ENCODE results near the gene ITGAL.
"Not testable (repeated sequence)": the region's sequence is repeated elsewhere in the genome, so short reads cannot be mapped to it uniquely, and the experiment has no call there.

The ITGAL gene

DNA sequence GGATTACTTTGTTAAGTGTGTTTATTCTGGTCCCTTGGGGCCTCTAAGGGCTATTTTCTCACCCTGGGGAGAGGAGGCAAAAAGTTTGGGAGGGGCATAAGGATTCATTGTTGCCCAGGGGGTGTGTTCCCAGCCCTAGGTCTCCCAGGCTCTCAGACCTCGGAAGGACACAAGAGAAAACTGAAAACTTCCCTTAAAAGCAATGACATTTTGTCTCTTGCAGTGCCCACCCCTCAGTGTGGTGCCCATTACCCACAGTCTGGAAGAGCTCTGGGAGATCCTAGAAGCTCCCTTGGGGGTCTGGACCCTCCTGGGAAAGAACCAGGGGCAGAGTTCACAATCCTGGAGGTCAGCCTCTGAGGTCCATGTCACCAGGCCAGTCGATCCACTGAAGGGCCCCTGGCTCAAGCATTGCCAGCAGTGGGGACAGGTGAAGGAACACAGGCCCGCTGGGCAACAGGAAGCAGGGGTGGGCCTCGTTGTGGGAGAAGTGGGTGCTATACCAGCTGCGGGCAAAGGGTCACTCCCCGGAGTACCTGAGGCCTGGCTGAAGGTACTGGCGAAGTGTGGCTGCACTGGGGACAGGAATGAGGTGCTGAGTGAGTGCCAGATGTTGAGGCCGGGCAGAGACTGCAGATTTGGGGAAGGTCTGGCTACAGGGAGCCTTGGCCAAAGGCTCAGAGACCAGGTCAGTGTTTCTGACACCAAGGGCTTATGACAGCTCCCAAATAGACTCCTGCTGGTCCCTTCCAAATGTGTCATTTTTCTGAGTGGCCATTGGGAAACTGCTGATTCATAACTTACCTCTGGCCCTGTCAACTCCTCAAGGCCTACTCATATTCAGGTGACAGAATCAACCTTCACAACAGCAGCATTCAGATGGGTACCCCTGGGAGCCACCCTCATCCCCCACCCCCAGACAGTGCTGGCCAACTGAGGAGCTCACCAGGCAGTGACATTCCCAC is 66.7 kb downstream of the ITGAL start:
- DNase-seq = no peak
- Histone ChIP-seq H4K20me1 (ENCODE audit: insufficient read depth, low read length) (no peaks in the 10 kb centered on the region), H3K27me3 (replicated peaks; ENCODE audit: insufficient read depth, low read length) (no peaks in the 10 kb centered on the region), H3K4me3 (ENCODE audit: low read length) (no peak overlapping the region), H3K9ac (ENCODE audit: low read length) (no peak overlapping the region), H2AFZ (ENCODE audit: low read length) (no peak overlapping the region), H3K4me1 (ENCODE audit: low read length) (peaks cover 6% of the 10 kb centered on the region; the same call in 1 of the 2 replicates), H3K9me2 (replicated peaks; ENCODE audit: insufficient read depth, low read length) (no peaks in the 10 kb centered on the region), H3K4me2 (ENCODE audit: low read depth, low read length) (no peak overlapping the region), H3K79me2 (ENCODE audit: low read length) (peaks cover 11% of the 10 kb centered on the region), H3F3A (ENCODE audit: insufficient read depth, low read length) (no peaks in the 10 kb centered on the region), H3K27ac (ENCODE audit: low read length) (no peak overlapping the region), H3K9me3 (replicated peaks; ENCODE audit: insufficient read depth, low read length) (no peaks in the 10 kb centered on the region), H3K36me3 (replicated peaks; ENCODE audit: insufficient read depth, low read length) (no peaks in the 10 kb centered on the region)
- TF ChIP-seq EZH2 (optimal IDR thresholded peaks at IDR 0.05; ENCODE audit: low read depth, low read length) = no peak
- no peak for TF ChIP-seq EZH2phosphoT487 (IDR thresholded peaks at IDR 0.05; ENCODE audit: low read length)
- TF ChIP-seq, protein P1, sequence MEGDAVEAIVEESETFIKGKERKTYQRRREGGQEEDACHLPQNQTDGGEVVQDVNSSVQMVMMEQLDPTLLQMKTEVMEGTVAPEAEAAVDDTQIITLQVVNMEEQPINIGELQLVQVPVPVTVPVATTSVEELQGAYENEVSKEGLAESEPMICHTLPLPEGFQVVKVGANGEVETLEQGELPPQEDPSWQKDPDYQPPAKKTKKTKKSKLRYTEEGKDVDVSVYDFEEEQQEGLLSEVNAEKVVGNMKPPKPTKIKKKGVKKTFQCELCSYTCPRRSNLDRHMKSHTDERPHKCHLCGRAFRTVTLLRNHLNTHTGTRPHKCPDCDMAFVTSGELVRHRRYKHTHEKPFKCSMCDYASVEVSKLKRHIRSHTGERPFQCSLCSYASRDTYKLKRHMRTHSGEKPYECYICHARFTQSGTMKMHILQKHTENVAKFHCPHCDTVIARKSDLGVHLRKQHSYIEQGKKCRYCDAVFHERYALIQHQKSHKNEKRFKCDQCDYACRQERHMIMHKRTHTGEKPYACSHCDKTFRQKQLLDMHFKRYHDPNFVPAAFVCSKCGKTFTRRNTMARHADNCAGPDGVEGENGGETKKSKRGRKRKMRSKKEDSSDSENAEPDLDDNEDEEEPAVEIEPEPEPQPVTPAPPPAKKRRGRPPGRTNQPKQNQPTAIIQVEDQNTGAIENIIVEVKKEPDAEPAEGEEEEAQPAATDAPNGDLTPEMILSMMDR (IDR thresholded peaks at IDR 0.05; ENCODE audit: low read length) = no peak

DNA sequence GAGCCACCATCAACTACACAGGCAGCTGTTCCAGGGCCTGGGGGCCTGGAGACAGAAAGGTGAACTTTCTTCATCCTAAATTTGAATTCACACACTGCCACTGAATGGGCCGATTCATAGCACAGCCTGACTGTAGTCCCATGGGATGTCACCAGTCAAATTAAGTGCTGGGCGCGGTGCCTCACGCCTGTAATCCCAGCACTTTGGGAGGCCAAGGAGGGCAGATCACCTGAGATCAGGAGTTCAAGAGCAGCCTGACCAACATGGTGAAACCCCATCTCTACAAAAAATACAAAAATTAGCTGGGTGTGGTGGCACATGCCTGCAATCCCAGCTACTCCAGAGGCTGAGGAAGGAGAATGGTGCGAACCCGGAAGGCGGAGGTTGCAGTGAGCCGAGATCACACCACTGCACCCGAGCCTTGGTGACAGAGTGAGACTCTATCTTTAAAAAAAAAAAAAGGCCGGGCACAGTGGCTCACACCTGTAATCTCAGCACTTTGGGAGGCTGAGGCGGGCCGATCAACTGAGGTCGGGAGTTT is 67.5 kb downstream of the ITGAL start:
- H3K4me1 ChIP-seq (ENCODE audit: low read length); H3K27me3 ChIP-seq (replicated peaks; ENCODE audit: insufficient read depth, low read length); H3F3A ChIP-seq (ENCODE audit: insufficient read depth, low read length); H3K9me2 ChIP-seq (replicated peaks; ENCODE audit: insufficient read depth, low read length); H4K20me1 ChIP-seq (ENCODE audit: insufficient read depth, low read length); H3K36me3 ChIP-seq (replicated peaks; ENCODE audit: insufficient read depth, low read length); DNase-seq; H3K9me3 ChIP-seq (replicated peaks; ENCODE audit: insufficient read depth, low read length); H3K4me3 ChIP-seq (ENCODE audit: low read length); H3K9ac ChIP-seq (ENCODE audit: low read length); H3K27ac ChIP-seq (ENCODE audit: low read length); H3K4me2 ChIP-seq (ENCODE audit: low read depth, low read length); H2AFZ ChIP-seq (ENCODE audit: low read length): not testable (repeated sequence)
- peaks cover 10% of the 10 kb centered on the region for H3K79me2 ChIP-seq (ENCODE audit: low read length)

DNA sequence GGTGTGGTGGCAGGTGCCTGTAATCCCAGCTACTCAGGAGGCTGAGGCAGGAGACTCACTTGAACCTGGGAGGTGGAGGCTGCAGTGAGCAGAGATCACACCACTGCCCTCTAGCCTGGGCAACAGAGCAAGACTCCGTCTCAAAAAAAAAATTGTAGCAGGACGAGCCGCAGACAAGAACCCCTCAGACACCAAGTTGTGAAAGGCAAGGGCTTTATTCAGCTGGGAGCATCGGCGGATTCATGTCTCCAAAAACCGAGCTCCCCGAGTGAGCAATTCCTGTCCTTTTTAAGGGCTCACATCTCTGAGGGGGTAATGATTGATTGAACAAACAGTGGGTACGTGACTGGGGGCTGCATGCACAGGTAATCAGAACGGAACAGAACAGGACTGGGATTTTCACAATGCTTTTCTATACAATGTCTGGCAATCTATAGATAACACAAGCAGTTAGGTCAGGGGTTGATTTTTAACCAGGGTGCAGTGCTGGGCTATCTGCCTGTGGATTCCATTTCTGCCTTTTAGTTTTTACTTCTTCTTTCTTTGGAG is 68.4 kb downstream of the ITGAL start:
- H3K9me3 ChIP-seq (replicated peaks; ENCODE audit: insufficient read depth, low read length); H3K27me3 ChIP-seq (replicated peaks; ENCODE audit: insufficient read depth, low read length); H3K9ac ChIP-seq (ENCODE audit: low read length); H3K27ac ChIP-seq (ENCODE audit: low read length); H3K4me3 ChIP-seq (ENCODE audit: low read length); H4K20me1 ChIP-seq (ENCODE audit: insufficient read depth, low read length); H2AFZ ChIP-seq (ENCODE audit: low read length); H3K79me2 ChIP-seq (ENCODE audit: low read length); H3F3A ChIP-seq (ENCODE audit: insufficient read depth, low read length); H3K4me2 ChIP-seq (ENCODE audit: low read depth, low read length); DNase-seq; H3K36me3 ChIP-seq (replicated peaks; ENCODE audit: insufficient read depth, low read length); H3K9me2 ChIP-seq (replicated peaks; ENCODE audit: insufficient read depth, low read length); H3K4me1 ChIP-seq (ENCODE audit: low read length): not testable (repeated sequence)

DNA sequence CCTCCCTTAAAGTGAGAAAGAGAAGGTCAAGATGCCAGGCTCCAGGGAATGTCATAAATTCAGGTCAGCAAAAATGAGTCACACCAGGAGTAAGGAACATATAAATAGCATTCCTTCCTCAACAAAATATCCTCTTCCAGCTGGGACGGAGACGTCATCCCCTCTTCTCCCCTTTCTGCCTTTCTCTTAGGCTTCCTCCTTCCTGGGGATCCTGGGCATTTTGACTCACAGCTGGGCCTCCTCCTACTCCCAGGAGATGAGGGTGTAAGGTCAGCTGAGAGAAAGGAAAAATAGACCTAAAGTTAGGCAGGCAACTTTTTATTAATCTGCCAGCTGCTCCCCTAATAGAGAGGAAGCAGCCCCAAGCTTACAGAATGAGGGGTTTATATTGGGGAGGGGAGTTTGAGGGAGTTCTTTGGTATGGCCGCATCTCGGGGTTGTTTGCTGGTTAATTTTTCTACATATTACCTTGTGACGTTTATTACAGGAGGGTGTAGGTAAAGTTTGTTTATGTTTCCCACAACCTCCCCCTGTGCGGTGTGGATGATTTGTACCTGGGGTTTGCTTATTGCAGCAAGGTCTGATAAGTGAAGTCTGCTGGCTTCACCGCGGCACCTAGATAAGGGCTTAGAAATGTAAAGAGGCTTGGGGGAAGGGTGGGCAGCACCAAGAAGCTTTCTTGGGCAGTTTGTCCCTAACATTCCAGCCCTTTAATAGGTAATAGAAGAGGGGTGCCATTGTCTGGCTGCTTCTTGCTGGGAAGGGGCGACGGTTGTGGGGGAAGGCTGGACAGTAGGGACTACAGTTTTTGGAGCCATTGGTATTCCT is 69.2 kb downstream of the ITGAL start:
- no peak for DNase-seq
- H4K20me1 ChIP-seq (ENCODE audit: insufficient read depth, low read length) = no peaks in the 10 kb centered on the region
- no peaks in the 10 kb centered on the region for H3K79me2 ChIP-seq (ENCODE audit: low read length)
- TF ChIP-seq EZH2 (optimal IDR thresholded peaks at IDR 0.05; ENCODE audit: low read depth, low read length) (no peak), EZH2phosphoT487 (IDR thresholded peaks at IDR 0.05; ENCODE audit: low read length) (no peak)
- TF ChIP-seq, protein P1 (IDR thresholded peaks at IDR 0.05; ENCODE audit: low read length) = no peak
- no peak overlapping the region for H3K4me3 ChIP-seq (ENCODE audit: low read length)
- no peak overlapping the region for H3K27ac ChIP-seq (ENCODE audit: low read length)
- no peak overlapping the region for H2AFZ ChIP-seq (ENCODE audit: low read length)
- no peaks in the 10 kb centered on the region for H3K36me3 ChIP-seq (replicated peaks; ENCODE audit: insufficient read depth, low read length)
- no peaks in the 10 kb centered on the region for H3K9me2 ChIP-seq (replicated peaks; ENCODE audit: insufficient read depth, low read length)
- no peaks in the 10 kb centered on the region for H3K4me1 ChIP-seq (ENCODE audit: low read length)
- H3F3A ChIP-seq (ENCODE audit: insufficient read depth, low read length) = no peaks in the 10 kb centered on the region
- H3K9ac ChIP-seq (ENCODE audit: low read length) = no peak overlapping the region
- no peaks in the 10 kb centered on the region for H3K9me3 ChIP-seq (replicated peaks; ENCODE audit: insufficient read depth, low read length)
- no peak overlapping the region for H3K4me2 ChIP-seq (ENCODE audit: low read depth, low read length)
- H3K27me3 ChIP-seq (replicated peaks; ENCODE audit: insufficient read depth, low read length) = no peaks in the 10 kb centered on the region

All from MM.1S (cell line).